Colonic mucosa (tissue), 4 donors: Measurements from ENCODE around the gene DNAJC3. TPM values are rescaled to one million over a fixed set of nuclear protein-coding genes. Genes with fewer than 3 reads are reported as not detected.

ENCODE experiments used
- DNase-seq: peaks from one replicate; pipeline ENCODE4 v3.0.0-alpha.2; 2020
- H3K27ac ChIP-seq: fragments of 200-600 bp; one replicate; pipeline ENCODE4 v1.8.0; 2021
- H3K27me3 ChIP-seq: fragments of 200-600 bp; one replicate; pipeline ENCODE4 v1.8.0; 2021
- H3K36me3 ChIP-seq: fragments of 200-600 bp; one replicate; pipeline ENCODE4 v1.8.0; 2021
- H3K4me1 ChIP-seq: fragments of 200-600 bp; one replicate; pipeline ENCODE4 v1.8.0; 2021; ENCODE audit warnings: mild to moderate bottlenecking
- H3K4me3 ChIP-seq: fragments of 200-600 bp; one replicate; pipeline ENCODE4 v1.8.0; 2021
- H3K9ac ChIP-seq, 2 donors: one replicate each; pipeline ENCODE4 v1.7.0; 2013; ENCODE audit warnings: control low read depth in 2 of 2, low read depth in 2 of 2, low read length in 2 of 2
- H3K9me3 ChIP-seq: fragments of 200-600 bp; one replicate; pipeline ENCODE4 v1.8.0; 2021
- intact Hi-C: fragments of 100-400 bp; cut with DNase I; formaldehyde crosslinking; loops from one replicate; pipeline ENCODE4 v1.14.1; 2022
- total RNA-seq, 2 donors: library from RNA; stranded (reverse); fragmentation: NEBNext Ultra II Directional in 1 of 2; extraction: Animal tissue kit (Norgen Biotek cat#: 25700) in 1 of 2; gene quantifications; one replicate each; pipeline ENCODE4 v1.2.1, GENCODE V29; 2021
- TF ChIP-seq, protein P1 (sequence below): fragments of 200-600 bp; IDR thresholded peaks from one replicate; pipeline ENCODE4 v1.8.0; 2022; ENCODE audit warnings: antibody characterized with exemption, mild to moderate bottlenecking
- donor health status: healthy.
- donor health status: DM: no; HTN: no; CAD: no.
- donor health status: DM: no; HTN: no; CAD: no.

Gene DNAJC3
- total RNA-seq, 2 donors from 2014 or later: 70.6 to 76.8 TPM

DNA sequence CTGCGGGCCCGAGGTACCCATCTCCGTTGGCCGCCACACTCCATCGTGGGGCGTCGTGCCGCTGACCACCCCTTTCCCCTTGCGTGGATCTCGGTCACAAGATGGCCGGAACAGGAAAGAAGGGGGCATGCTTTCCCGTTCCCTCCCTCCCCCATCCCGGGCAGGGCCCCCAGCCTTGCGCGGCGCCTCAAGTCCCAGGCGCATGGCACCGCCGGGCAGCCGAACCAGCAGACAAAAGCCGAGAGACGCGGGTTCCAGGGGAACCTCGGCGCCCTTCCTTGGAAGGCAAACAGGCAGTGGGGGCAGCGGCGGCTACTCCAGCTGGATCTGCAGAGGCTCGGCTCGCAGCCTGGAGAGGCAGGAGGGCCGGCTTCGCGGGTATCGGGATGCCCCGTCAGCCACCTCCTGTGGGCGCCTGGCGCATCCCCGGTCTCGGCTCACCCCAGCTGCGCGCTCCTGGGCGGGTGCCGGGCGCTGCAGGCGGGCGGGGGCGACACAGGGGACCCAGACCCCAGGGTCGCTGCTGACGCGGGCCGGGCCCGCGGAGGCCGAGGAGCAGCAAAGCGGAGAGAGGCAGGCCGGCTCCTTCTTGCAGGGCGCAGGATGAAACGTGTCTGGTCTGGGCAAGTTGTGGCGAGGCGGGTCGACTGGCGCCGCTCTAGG is 32.9 kb upstream of the DNAJC3 start:
- peaks cover 39% of the 10 kb centered on the region for H3K27me3 ChIP-seq
- peak overlapping the region; percentile 45 for H3K4me3 ChIP-seq
- H3K9ac ChIP-seq: peak overlapping the region; percentile 34 to 50
- DNase-seq: no peak
- intact Hi-C loops: no loop called here
- peak overlapping the region; percentile 47 for H3K27ac ChIP-seq
- no peaks in the 10 kb centered on the region for H3K4me1 ChIP-seq
- TF ChIP-seq, protein P1, sequence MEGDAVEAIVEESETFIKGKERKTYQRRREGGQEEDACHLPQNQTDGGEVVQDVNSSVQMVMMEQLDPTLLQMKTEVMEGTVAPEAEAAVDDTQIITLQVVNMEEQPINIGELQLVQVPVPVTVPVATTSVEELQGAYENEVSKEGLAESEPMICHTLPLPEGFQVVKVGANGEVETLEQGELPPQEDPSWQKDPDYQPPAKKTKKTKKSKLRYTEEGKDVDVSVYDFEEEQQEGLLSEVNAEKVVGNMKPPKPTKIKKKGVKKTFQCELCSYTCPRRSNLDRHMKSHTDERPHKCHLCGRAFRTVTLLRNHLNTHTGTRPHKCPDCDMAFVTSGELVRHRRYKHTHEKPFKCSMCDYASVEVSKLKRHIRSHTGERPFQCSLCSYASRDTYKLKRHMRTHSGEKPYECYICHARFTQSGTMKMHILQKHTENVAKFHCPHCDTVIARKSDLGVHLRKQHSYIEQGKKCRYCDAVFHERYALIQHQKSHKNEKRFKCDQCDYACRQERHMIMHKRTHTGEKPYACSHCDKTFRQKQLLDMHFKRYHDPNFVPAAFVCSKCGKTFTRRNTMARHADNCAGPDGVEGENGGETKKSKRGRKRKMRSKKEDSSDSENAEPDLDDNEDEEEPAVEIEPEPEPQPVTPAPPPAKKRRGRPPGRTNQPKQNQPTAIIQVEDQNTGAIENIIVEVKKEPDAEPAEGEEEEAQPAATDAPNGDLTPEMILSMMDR: no peak
- no peaks in the 10 kb centered on the region for H3K9me3 ChIP-seq
- H3K36me3 ChIP-seq: no peaks in the 10 kb centered on the region

DNA sequence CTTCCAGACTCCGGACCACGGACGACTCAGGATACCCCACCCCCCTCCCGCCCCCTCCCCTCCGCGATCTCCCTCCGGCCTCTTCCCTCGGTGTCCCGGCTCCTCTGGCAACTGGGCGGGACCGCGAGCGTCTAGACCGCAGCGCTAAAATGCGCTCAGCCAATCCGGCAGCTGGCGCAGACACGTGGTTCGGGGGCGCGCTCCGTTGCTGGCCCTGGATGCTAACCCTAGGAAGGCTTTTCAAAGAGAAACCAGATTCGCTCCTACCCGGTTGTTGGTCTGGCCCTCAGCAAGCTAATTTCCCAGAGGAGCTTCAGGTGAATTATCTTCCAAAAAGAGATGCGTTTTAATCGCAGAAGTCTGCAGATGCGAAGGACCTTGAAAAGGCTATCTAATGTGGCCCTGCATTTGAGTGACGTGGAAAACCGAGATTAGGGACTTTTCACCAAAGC is 32.3 kb upstream of the DNAJC3 start, which contains the start of gene DZIP1:
Gene DZIP1 (minus strand): TSS at position 106 of the 452 bp plus-strand sequence. CDS start 2,677 bp downstream, outside the sequence.
- Histone ChIP-seq H3K9me3 (no peaks in the 10 kb centered on the region), H3K9ac (peak within 1 kb of the TSS; percentile 34 to 50), H3K27me3 (peaks cover 39% of the 10 kb centered on the region), H3K36me3 (no peaks in the 10 kb centered on the region), H3K27ac (peak within 1 kb of the TSS; percentile 47), H3K4me3 (peak within 1 kb of the TSS; percentile 45), H3K4me1 (no peaks in the 10 kb centered on the region)
- peak; percentile 54 for DNase-seq
- intact Hi-C loops: no loop called here
- TF ChIP-seq, protein P1: no peak

DNA sequence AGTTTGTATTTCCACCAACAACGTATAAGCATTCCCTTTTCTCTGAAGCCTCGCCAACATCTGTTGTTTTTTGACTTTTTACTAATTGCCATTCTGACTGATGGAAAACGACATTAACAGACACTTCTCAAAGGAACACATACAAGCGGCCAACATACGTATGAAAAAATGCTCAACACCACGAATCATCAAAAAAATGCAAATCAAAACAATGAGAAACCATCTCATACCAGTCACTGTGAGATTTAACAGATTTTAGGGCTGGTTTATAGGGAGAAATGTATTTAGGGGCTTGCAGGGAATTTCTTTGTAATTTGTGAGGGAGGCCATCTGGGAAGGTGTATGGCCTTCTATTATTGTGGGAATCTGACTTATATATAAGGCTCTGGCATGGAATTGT is 29.6 kb upstream of the DNAJC3 start:
- H3K36me3 ChIP-seq: no peaks in the 10 kb centered on the region
- DNase-seq: no peak
- no peaks in the 10 kb centered on the region for H3K9me3 ChIP-seq
- no peak overlapping the region for H3K27ac ChIP-seq
- no peaks in the 10 kb centered on the region for H3K4me1 ChIP-seq
- H3K9ac ChIP-seq: no peak overlapping the region
- TF ChIP-seq, protein P1: no peak
- intact Hi-C loops: no loop called here
- peaks cover 20% of the 10 kb centered on the region for H3K27me3 ChIP-seq
- no peak overlapping the region for H3K4me3 ChIP-seq

DNA sequence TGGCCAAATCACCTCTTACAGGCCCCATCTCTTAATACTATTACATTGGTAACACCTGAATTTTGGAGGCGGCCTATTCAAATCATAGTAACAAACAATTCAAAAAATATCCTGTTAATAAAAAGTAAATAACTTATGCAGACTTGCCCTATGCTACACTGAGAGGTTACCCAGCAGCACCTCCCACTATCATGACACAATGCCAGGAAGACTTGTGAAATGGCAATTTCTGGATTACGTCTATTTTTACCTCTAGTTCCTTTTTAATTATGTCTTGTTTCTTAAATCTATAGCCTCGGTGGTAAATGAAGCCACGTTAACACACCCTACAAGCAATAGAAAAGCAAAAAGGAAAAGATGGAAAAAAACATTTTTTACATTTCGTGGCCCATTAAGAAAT is 26.2 kb upstream of the DNAJC3 start:
- no peaks in the 10 kb centered on the region for H3K27me3 ChIP-seq
- TF ChIP-seq, protein P1: no peak
- H3K4me1 ChIP-seq: no peaks in the 10 kb centered on the region
- H3K36me3 ChIP-seq: no peaks in the 10 kb centered on the region
- no peak overlapping the region for H3K9ac ChIP-seq
- intact Hi-C loops: no loop called here
- no peak for DNase-seq
- no peak overlapping the region for H3K4me3 ChIP-seq
- H3K9me3 ChIP-seq: no peaks in the 10 kb centered on the region
- H3K27ac ChIP-seq: no peak overlapping the region

DNA sequence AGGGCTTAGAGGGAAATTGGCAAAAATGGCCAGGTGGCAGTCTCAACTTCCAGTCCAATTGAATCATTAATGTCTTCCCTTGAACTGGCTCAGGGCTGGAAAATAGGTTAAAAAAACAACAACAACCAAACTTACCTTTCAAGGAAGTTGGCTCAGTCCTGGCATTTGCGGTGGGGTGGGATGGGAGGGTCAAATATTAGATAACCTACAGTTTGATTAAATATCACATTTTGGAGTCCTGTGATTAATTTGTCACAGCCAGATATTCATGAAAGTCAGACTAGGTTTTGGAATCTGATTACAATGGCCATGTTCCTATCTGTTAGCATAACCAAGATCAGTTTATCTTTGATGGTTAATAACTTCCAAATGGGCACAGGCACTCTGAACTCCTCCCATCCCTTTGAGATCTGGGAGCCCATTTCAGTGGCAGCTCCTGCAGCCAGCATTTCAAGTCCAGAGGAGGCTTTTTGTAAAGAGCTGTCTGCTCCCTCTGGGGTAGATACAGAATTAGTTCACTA is 24.6 kb upstream of the DNAJC3 start:
- TF ChIP-seq, protein P1: no peak

More for the DNA sequence above, 24.6 kb upstream of the DNAJC3 start:
- Histone ChIP-seq H3K27ac (no peak overlapping the region), H3K27me3 (no peaks in the 10 kb centered on the region), H3K9me3 (no peaks in the 10 kb centered on the region), H3K4me1 (no peaks in the 10 kb centered on the region), H3K36me3 (no peaks in the 10 kb centered on the region), H3K4me3 (no peak overlapping the region), H3K9ac (no peak overlapping the region)
- intact Hi-C loops: no loop called here
- DNase-seq: no peak
